GM12801 (cell line): ENCODE data around the gene PRIM1.

ENCODE experiments used
- TF ChIP-seq, protein P1 (sequence below): IDR thresholded peaks from one replicate; pipeline ENCODE4 v1.5.1; 2011; ENCODE audit warnings: control low read depth; ENCODE audit not compliant: insufficient read length; ENCODE audit errors: extremely low read depth

Gene PRIM1

GRCh38 chr12:56778756-56779155 is 26.6 kb upstream of the PRIM1 start:
- TF ChIP-seq, protein P1, sequence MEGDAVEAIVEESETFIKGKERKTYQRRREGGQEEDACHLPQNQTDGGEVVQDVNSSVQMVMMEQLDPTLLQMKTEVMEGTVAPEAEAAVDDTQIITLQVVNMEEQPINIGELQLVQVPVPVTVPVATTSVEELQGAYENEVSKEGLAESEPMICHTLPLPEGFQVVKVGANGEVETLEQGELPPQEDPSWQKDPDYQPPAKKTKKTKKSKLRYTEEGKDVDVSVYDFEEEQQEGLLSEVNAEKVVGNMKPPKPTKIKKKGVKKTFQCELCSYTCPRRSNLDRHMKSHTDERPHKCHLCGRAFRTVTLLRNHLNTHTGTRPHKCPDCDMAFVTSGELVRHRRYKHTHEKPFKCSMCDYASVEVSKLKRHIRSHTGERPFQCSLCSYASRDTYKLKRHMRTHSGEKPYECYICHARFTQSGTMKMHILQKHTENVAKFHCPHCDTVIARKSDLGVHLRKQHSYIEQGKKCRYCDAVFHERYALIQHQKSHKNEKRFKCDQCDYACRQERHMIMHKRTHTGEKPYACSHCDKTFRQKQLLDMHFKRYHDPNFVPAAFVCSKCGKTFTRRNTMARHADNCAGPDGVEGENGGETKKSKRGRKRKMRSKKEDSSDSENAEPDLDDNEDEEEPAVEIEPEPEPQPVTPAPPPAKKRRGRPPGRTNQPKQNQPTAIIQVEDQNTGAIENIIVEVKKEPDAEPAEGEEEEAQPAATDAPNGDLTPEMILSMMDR = no peak

DNA sequence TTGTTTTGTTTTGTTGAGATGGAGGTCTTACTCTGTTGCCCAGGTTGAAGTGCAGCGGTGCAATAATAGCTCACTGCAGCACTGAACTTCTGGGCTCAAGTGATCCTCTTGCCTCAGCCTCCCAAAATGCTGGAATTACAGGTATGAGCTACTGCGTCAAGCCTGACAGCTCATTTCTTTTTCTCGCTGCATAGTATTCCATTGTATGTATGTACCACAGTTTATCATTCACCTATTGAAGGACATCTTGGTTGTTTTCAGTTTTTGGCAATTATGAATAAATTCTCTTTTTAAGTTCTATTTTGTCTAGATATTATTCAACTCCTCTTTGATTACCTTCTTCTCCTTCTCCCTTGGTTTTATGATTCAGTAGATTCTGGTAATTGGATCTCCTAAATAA is 24.5 kb upstream of the PRIM1 start:
- TF ChIP-seq, protein P1 = no peak

DNA sequence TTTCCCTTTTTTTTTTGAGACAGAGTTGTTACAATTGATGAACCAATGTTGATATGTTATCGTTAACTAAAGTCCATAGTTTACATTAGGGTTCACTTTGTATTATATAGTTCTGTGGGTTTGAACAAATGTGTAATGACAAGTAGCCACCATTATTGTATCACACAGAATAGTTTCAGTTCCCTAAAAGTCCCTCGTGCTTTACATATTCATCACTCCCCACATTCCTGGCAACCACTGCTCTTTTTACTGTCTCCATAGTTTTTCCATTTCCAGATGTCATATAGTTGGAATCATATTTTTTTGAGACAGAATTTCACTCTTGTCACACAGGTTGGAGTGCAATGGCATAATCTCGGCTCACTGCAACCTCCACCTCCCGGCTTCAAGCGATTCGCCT is 23.5 kb upstream of the PRIM1 start:
- TF ChIP-seq, protein P1 = no peak

GRCh38 chr12:56773113-56773512 is 21.0 kb upstream of the PRIM1 start:
- TF ChIP-seq, protein P1 = no peak

- TF ChIP-seq, protein P1 = no peak
Measured at GRCh38 chr12:56772625-56773024, 20.5 kb upstream of the PRIM1 start.

DNA sequence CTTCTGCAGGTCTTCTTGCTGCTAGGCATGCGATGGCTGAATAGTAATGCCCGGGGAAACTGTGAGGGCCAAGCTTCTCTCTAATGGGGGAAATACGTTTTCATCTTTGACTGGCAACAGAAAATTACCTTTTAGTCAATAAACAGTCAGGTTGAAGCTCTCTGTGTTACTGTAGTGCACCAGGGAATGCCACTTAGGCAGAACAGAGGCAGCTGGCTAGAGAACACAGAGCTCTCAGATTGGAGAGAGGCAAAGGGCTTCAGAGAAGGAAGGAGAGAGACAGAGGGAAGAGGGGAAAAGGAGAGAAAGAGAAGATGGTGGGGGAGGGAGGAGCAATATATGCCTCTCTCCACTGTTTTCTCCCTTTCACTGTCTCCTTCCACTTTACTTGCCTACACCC is 17.7 kb upstream of the PRIM1 start:
- TF ChIP-seq, protein P1 = no peak

- TF ChIP-seq, protein P1 = no peak
Measured at GRCh38 chr12:56768424-56768823, 16.3 kb upstream of the PRIM1 start.

- TF ChIP-seq, protein P1 = no peak
Measured at GRCh38 chr12:56766535-56766934, 14.4 kb upstream of the PRIM1 start.
